ENCODE results near the gene TC2N. TPM values are rescaled to one million over a fixed set of nuclear protein-coding genes. Genes with fewer than 3 reads are reported as not detected.

Gene TC2N
- total RNA-seq, 1 donor: 133 TPM

GRCh38 chr14:91896419-91896818 is 29.1 kb upstream of the TC2N start:
- H3K9me3 ChIP-seq (ENCODE audit: low read depth, low read length): no peaks in the 10 kb centered on the region
- H3K27me3 ChIP-seq (ENCODE audit: insufficient read depth, low read length): no peaks in the 10 kb centered on the region
- no peak overlapping the region for H3K4me3 ChIP-seq (ENCODE audit: low read length)
- H3K4me1 ChIP-seq (ENCODE audit: insufficient read depth, low read length): peaks cover 10% of the 10 kb centered on the region

GRCh38 chr14:91893669-91894068 is 26.3 kb upstream of the TC2N start:
- no peaks in the 10 kb centered on the region for H3K9me3 ChIP-seq (ENCODE audit: low read depth, low read length)
- no peak overlapping the region for H3K4me3 ChIP-seq (ENCODE audit: low read length)
- H3K4me1 ChIP-seq (ENCODE audit: insufficient read depth, low read length): peaks cover 29% of the 10 kb centered on the region
- H3K27me3 ChIP-seq (ENCODE audit: insufficient read depth, low read length): no peaks in the 10 kb centered on the region

GRCh38 chr14:91893007-91893406 is 25.7 kb upstream of the TC2N start:
- H3K27me3 ChIP-seq (ENCODE audit: insufficient read depth, low read length): no peaks in the 10 kb centered on the region
- H3K4me1 ChIP-seq (ENCODE audit: insufficient read depth, low read length): peaks cover 29% of the 10 kb centered on the region
- no peaks in the 10 kb centered on the region for H3K9me3 ChIP-seq (ENCODE audit: low read depth, low read length)
- no peak overlapping the region for H3K4me3 ChIP-seq (ENCODE audit: low read length)

- Histone ChIP-seq H3K9me3 (ENCODE audit: low read depth, low read length) (no peaks in the 10 kb centered on the region), H3K4me1 (ENCODE audit: insufficient read depth, low read length) (peaks cover 29% of the 10 kb centered on the region), H3K27me3 (ENCODE audit: insufficient read depth, low read length) (no peaks in the 10 kb centered on the region), H3K4me3 (ENCODE audit: low read length) (no peak overlapping the region)
Measured at GRCh38 chr14:91891721-91892220, 24.4 kb upstream of the TC2N start.

GRCh38 chr14:91891101-91891500 is 23.8 kb upstream of the TC2N start:
- peaks cover 29% of the 10 kb centered on the region for H3K4me1 ChIP-seq (ENCODE audit: insufficient read depth, low read length)
- H3K4me3 ChIP-seq (ENCODE audit: low read length): no peak overlapping the region

GRCh38 chr14:91890291-91890749 is 23.0 kb upstream of the TC2N start:
- no peaks in the 10 kb centered on the region for H3K9me3 ChIP-seq (ENCODE audit: low read depth, low read length)
- H3K27me3 ChIP-seq (ENCODE audit: insufficient read depth, low read length): no peaks in the 10 kb centered on the region
- peaks cover 29% of the 10 kb centered on the region for H3K4me1 ChIP-seq (ENCODE audit: insufficient read depth, low read length)
- no peak overlapping the region for H3K4me3 ChIP-seq (ENCODE audit: low read length)

More at GRCh38 chr14:91891101-91891500, 23.8 kb upstream of the TC2N start:
- no peaks in the 10 kb centered on the region for H3K27me3 ChIP-seq (ENCODE audit: insufficient read depth, low read length)
- no peaks in the 10 kb centered on the region for H3K9me3 ChIP-seq (ENCODE audit: low read depth, low read length)

GRCh38 chr14:91889477-91890211 is 22.3 kb upstream of the TC2N start:
- Histone ChIP-seq H3K27me3 (ENCODE audit: insufficient read depth, low read length) (no peaks in the 10 kb centered on the region), H3K9me3 (ENCODE audit: low read depth, low read length) (no peaks in the 10 kb centered on the region), H3K4me1 (ENCODE audit: insufficient read depth, low read length) (peaks cover 29% of the 10 kb centered on the region), H3K4me3 (ENCODE audit: low read length) (no peak overlapping the region)

GRCh38 chr14:91888641-91889476 is 21.5 kb upstream of the TC2N start:
- Histone ChIP-seq H3K27me3 (ENCODE audit: insufficient read depth, low read length) (no peaks in the 10 kb centered on the region), H3K4me1 (ENCODE audit: insufficient read depth, low read length) (peaks cover 24% of the 10 kb centered on the region), H3K4me3 (ENCODE audit: low read length) (no peak overlapping the region), H3K9me3 (ENCODE audit: low read depth, low read length) (no peaks in the 10 kb centered on the region)

- no peaks in the 10 kb centered on the region for H3K27me3 ChIP-seq (ENCODE audit: insufficient read depth, low read length)
- H3K4me3 ChIP-seq (ENCODE audit: low read length): no peak overlapping the region
- H3K4me1 ChIP-seq (ENCODE audit: insufficient read depth, low read length): peaks cover 19% of the 10 kb centered on the region
- H3K9me3 ChIP-seq (ENCODE audit: low read depth, low read length): no peaks in the 10 kb centered on the region
Measured at GRCh38 chr14:91886961-91887360, 19.6 kb upstream of the TC2N start.

- Histone ChIP-seq H3K4me1 (ENCODE audit: insufficient read depth, low read length) (peaks cover 16% of the 10 kb centered on the region), H3K27me3 (ENCODE audit: insufficient read depth, low read length) (no peaks in the 10 kb centered on the region), H3K4me3 (ENCODE audit: low read length) (no peak overlapping the region), H3K9me3 (ENCODE audit: low read depth, low read length) (no peaks in the 10 kb centered on the region)
Measured at GRCh38 chr14:91885839-91886238, 18.5 kb upstream of the TC2N start.

- Histone ChIP-seq H3K9me3 (ENCODE audit: low read depth, low read length) (no peaks in the 10 kb centered on the region), H3K4me1 (ENCODE audit: insufficient read depth, low read length) (peaks cover 14% of the 10 kb centered on the region), H3K27me3 (ENCODE audit: insufficient read depth, low read length) (no peaks in the 10 kb centered on the region), H3K4me3 (ENCODE audit: low read length) (no peak overlapping the region)
Measured at GRCh38 chr14:91885113-91885712, 17.9 kb upstream of the TC2N start.

- no peak overlapping the region for H3K4me3 ChIP-seq (ENCODE audit: low read length)
- no peaks in the 10 kb centered on the region for H3K27me3 ChIP-seq (ENCODE audit: insufficient read depth, low read length)
- no peaks in the 10 kb centered on the region for H3K9me3 ChIP-seq (ENCODE audit: low read depth, low read length)
- H3K4me1 ChIP-seq (ENCODE audit: insufficient read depth, low read length): peaks cover 8% of the 10 kb centered on the region
Measured at GRCh38 chr14:91884664-91885063, 17.3 kb upstream of the TC2N start.

GRCh38 chr14:91883753-91884152 is 16.4 kb upstream of the TC2N start:
- Histone ChIP-seq H3K27me3 (ENCODE audit: insufficient read depth, low read length) (no peaks in the 10 kb centered on the region), H3K9me3 (ENCODE audit: low read depth, low read length) (no peaks in the 10 kb centered on the region), H3K4me3 (ENCODE audit: low read length) (no peak overlapping the region), H3K4me1 (ENCODE audit: insufficient read depth, low read length) (peaks cover 4% of the 10 kb centered on the region)

GRCh38 chr14:91882776-91883175 is 15.4 kb upstream of the TC2N start:
- Histone ChIP-seq H3K9me3 (ENCODE audit: low read depth, low read length) (no peaks in the 10 kb centered on the region), H3K4me3 (ENCODE audit: low read length) (no peak overlapping the region), H3K4me1 (ENCODE audit: insufficient read depth, low read length) (peaks cover 4% of the 10 kb centered on the region), H3K27me3 (ENCODE audit: insufficient read depth, low read length) (no peaks in the 10 kb centered on the region)

- no peaks in the 10 kb centered on the region for H3K9me3 ChIP-seq (ENCODE audit: low read depth, low read length)
Measured at GRCh38 chr14:91882369-91882768, 15.0 kb upstream of the TC2N start.

More at GRCh38 chr14:91882369-91882768, 15.0 kb upstream of the TC2N start:
- Histone ChIP-seq H3K4me1 (ENCODE audit: insufficient read depth, low read length) (peaks cover 7% of the 10 kb centered on the region), H3K27me3 (ENCODE audit: insufficient read depth, low read length) (no peaks in the 10 kb centered on the region), H3K4me3 (ENCODE audit: low read length) (no peak overlapping the region)

Measured in mononuclear cell (primary cell).